NT2/D1 (cell line): ENCODE data around the gene LMAN1.

Source experiments
- DNase-seq: peaks from one replicate; pipeline ENCODE4 v3.0.0-alpha.2; 2011; ENCODE audit warnings: low read depth, low spot score
- H3K27me3 ChIP-seq: 2 replicates; pipeline ENCODE4 v1.6.0; 2011; ENCODE audit warnings: mild to moderate bottlenecking; ENCODE audit not compliant: insufficient read length, insufficient read depth
- H3K36me3 ChIP-seq: 2 replicates; pipeline ENCODE4 v1.6.1; 2011; ENCODE audit warnings: mild to moderate bottlenecking, low read length, mixed read lengths; ENCODE audit not compliant: insufficient read depth, insufficient read length
- H3K4me1 ChIP-seq: 2 replicates; pipeline ENCODE4 v1.5.1; 2011; ENCODE audit not compliant: insufficient read depth, insufficient read length
- H3K4me3 ChIP-seq: 2 replicates; pipeline ENCODE4 v1.5.1; 2011; ENCODE audit warnings: low read depth; ENCODE audit not compliant: insufficient read length
- H3K9ac ChIP-seq: 2 replicates; pipeline ENCODE4 v1.6.0; 2011; ENCODE audit warnings: low read depth; ENCODE audit not compliant: insufficient read length
- H3K9me3 ChIP-seq: 2 replicates; pipeline ENCODE4 v1.5.1; 2011; ENCODE audit warnings: mild to moderate bottlenecking, low read length; ENCODE audit not compliant: insufficient read depth
- SUZ12 ChIP-seq: IDR thresholded peaks from 2 replicates; pipeline ENCODE4 v1.6.1; 2011; ENCODE audit not compliant: insufficient read length, insufficient read depth; ENCODE audit errors: extremely low read depth
- YY1 ChIP-seq: IDR thresholded peaks from 2 replicates; pipeline ENCODE4 v1.6.1; 2011; ENCODE audit not compliant: insufficient read length, insufficient read depth
- ZNF274 ChIP-seq: IDR thresholded peaks from 2 replicates; pipeline ENCODE4 v1.6.1; 2011; ENCODE audit warnings: mild to moderate bottlenecking, low read depth, low read length

The LMAN1 gene

DNA sequence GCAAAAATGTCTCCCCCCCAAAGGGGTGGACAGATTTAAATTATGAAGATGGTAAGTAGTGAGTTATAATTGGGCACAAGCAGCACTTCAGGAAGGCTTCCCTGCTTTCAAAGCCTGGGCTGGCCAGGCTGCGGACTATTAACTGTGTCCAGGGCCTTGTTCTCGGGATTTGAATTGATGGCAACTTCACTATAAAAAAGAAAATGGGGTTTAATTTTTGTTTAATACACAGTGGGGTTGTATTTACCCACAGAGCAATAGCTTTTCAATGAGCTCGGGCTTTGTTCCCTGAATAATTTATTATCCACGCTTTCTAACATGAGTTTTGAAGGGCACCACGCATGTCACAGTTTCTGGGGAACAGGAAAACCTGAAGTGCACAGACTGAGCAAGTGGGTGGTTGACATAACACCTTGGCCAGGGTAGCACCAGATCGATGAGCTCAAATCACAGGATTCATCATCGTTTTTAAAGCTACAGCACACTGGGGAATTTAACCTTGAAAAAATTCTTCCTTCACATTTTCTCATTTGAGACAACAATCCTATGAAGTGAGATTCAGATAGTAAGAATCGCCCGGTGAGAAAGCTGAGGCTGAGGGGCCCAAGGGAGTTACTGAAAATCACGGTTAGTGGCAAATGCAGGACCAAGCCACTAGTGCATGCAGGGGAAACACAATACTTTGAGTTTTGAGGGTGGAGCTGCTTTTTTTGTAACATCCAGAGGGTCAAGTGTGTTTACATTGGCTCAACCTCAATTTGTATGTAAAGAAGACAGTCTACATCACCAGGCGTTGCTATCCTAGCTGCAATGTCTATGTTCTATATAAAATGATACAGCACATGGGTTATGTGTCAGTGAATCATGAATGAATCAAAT, 28.9 kb upstream of the LMAN1 start:
- TF ChIP-seq ZNF274 = no peak
- no peak for TF ChIP-seq YY1
- no peak for TF ChIP-seq SUZ12
- Histone ChIP-seq H3K4me1 (peaks cover 9% of the 10 kb centered on the region), H3K36me3 (no peaks in the 10 kb centered on the region), H3K9ac (no peak overlapping the region), H3K4me3 (no peak overlapping the region), H3K9me3 (no peaks in the 10 kb centered on the region), H3K27me3 (peaks cover 99% of the 10 kb centered on the region)
- DNase-seq = no peak

DNA sequence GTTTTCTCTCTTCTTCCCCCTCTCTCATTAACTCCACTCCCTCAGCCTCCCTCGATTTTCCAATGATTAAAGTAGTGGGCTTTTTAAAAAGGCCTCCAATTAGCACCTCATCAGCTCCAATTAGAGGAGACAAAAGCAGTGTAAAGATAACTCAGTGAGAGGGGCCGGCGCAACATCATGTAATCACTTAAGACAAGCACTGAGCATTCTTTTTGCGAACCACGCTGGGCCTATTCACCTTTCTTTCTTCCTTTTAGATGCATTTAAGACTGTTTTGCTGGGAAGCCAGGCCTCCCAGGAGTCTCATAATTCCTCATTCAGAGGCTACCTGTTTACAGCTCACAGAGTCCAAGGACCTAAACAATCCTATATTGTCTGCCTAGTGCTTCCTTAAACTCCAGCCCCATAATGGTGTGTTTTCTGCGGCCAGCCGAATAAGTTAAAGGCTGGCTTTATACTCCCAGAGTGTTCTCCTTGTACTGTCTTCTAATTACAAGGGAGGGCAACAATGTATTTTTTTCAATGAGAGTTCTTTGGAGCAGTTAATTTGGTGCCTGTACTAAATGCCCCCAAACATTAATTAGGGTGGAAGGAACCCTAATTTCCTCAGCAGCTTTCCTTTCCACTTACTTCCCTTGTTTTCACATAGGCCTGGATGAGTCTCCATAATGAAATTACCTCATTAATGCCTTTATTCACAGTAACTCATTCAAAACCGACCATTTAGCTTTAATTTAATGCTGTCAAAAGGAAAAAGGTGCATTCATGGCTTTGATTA, 28.0 kb upstream of the LMAN1 start:
- Histone ChIP-seq H3K4me3 (no peak overlapping the region), H3K9me3 (no peaks in the 10 kb centered on the region), H3K9ac (no peak overlapping the region), H3K4me1 (peaks cover 9% of the 10 kb centered on the region), H3K27me3 (peaks cover 99% of the 10 kb centered on the region), H3K36me3 (no peaks in the 10 kb centered on the region)
- TF ChIP-seq ZNF274 (no peak), YY1 (no peak), SUZ12 (no peak)
- peak; percentile 59 for DNase-seq

DNA sequence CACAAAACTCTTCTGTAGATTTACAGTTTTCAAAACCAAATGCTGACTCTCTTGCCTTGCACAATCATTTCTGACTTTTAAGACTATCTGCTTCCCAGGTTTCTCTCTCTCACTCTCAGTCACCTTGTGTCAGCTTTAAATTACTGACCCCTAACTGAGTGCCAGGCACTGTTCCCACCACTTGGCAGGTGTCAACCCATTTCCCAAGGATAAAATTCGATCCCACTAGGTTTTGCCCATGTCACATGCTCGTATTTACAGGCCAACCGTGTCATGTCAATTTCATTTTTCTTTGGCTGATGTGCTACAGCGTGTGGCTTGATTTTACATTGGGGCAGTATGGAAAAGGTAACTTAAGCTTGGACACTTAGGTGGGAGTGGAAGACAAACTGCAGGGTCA, 26.1 kb upstream of the LMAN1 start:
- H3K9ac ChIP-seq = no peak overlapping the region
- peaks cover 9% of the 10 kb centered on the region for H3K4me1 ChIP-seq
- peaks cover 99% of the 10 kb centered on the region for H3K27me3 ChIP-seq
- TF ChIP-seq YY1 = no peak
- TF ChIP-seq SUZ12 = no peak
- H3K4me3 ChIP-seq = no peak overlapping the region
- no peaks in the 10 kb centered on the region for H3K36me3 ChIP-seq
- no peaks in the 10 kb centered on the region for H3K9me3 ChIP-seq
- DNase-seq = no peak

DNA sequence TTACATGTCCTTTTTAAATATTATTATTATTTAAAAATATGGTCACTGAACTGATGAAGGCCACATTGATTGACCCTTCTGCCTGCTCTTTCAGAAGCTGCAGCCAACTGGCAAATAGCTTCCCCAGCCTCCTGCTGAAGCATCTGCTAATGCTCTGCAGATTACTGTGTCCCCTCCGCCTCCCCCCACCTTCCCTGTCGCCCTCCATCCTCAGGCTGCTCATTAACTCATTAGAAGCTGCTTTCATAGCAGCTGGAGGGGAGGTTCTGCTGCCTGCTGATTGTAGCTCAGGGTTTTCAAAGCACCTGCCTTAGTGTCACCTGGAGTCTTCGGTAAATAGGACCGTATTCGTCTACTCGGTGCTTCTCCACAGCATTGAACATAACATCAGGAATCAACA, 24.8 kb upstream of the LMAN1 start:
- DNase-seq = no peak
- Histone ChIP-seq H3K9ac (no peak overlapping the region), H3K9me3 (no peaks in the 10 kb centered on the region), H3K4me3 (no peak overlapping the region), H3K27me3 (peaks cover 99% of the 10 kb centered on the region), H3K36me3 (no peaks in the 10 kb centered on the region), H3K4me1 (peaks cover 9% of the 10 kb centered on the region)
- TF ChIP-seq SUZ12 (no peak), ZNF274 (no peak), YY1 (no peak)

DNA sequence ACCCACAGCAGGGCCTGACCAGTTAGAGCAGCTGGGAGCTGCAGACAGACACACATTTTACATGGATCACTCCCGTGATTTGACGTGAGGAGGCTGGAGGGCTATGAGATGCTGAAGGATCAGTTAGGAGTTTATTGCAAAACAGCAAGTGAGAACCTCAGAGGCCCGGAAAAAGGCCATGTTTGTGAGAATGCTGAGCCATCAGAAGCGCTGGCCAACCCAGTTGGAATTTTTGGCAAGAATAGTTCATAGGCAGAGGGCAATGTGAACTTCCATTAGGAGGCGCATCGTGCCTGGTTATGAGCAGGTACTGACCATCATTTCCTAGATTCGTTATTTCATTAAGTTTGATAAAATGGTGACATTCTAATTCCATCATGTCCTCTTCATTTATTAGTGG, 23.3 kb upstream of the LMAN1 start:
- Histone ChIP-seq H3K4me3 (no peak overlapping the region), H3K27me3 (peaks cover 99% of the 10 kb centered on the region)

DNA sequence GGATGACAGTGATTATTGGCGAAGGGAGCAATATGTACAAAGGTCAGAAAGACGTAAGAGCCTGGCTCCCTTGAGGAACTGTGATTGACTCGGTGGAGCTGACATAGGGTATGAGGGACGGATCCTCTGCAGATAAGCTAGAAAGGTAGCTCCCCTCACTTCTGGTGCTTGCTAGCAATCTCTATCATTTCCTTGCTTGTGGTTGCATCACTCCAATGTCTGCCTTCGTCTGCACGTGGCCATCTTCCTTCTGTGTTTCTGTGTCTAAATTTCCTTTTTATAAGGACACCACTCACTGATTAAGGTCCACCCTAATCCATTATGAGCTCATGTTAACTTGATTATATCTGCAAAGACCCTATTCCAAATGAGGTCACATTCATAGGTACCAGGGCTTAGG, 22.9 kb upstream of the LMAN1 start:
- Histone ChIP-seq H3K36me3 (no peaks in the 10 kb centered on the region), H3K4me3 (no peak overlapping the region), H3K27me3 (peaks cover 99% of the 10 kb centered on the region), H3K9ac (no peak overlapping the region), H3K4me1 (peaks cover 4% of the 10 kb centered on the region), H3K9me3 (no peaks in the 10 kb centered on the region)
- no peak for TF ChIP-seq YY1
- TF ChIP-seq SUZ12 = no peak
- TF ChIP-seq ZNF274 = no peak
- no peak for DNase-seq

More for the DNA sequence above, 23.3 kb upstream of the LMAN1 start:
- Histone ChIP-seq H3K9me3 (no peaks in the 10 kb centered on the region), H3K4me1 (peaks cover 8% of the 10 kb centered on the region), H3K36me3 (no peaks in the 10 kb centered on the region), H3K9ac (no peak overlapping the region)
- no peak for DNase-seq
- TF ChIP-seq ZNF274 = no peak
- no peak for TF ChIP-seq YY1
- no peak for TF ChIP-seq SUZ12

DNA sequence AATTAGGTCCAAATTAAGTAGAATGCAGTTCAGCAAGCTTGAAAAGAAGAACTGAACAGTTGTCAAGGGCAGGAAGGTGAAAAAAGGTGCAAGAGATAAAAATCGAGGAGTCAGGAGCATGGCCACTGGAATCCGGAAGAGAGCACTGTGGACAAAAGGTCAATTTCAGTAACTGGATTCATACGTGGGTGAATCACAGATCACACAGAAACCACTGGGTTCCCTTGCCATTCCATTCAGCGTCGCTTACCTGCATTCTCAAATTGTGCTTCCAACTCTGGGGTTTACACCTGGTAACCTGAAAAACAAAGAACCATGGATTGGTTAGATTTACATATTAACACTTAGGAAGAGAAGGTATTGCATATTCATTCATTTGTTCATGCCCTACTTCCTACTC, 21.6 kb upstream of the LMAN1 start:
- TF ChIP-seq ZNF274 (no peak), YY1 (no peak), SUZ12 (no peak)
- no peaks in the 10 kb centered on the region for H3K36me3 ChIP-seq
- DNase-seq = no peak
- H3K9me3 ChIP-seq = no peaks in the 10 kb centered on the region
- H3K4me3 ChIP-seq = no peak overlapping the region
- H3K4me1 ChIP-seq = no peaks in the 10 kb centered on the region
- no peak overlapping the region for H3K9ac ChIP-seq
- peaks cover 99% of the 10 kb centered on the region for H3K27me3 ChIP-seq
